ENCODE measurements around the gene LANCL3.

GRCh38 chrX:37640142-37640541 is 68.7 kb downstream of the LANCL3 start:
- TF ChIP-seq ZNF843 (tag by site-specific recombination; IDR thresholded peaks at IDR 0.05) (no peak), KLF16 (tag by site-specific recombination; IDR thresholded peaks at IDR 0.05) (no peak), ZNF146 (tag by site-specific recombination; IDR thresholded peaks at IDR 0.05) (no peak), ZNF274 (IDR thresholded peaks at IDR 0.05; ENCODE audit: low read length) (no peak), ZNF274 (tag by site-specific recombination; IDR thresholded peaks at IDR 0.05; ENCODE audit: borderline replicate concordance) (no peak)
- TF ChIP-seq, protein P1, sequence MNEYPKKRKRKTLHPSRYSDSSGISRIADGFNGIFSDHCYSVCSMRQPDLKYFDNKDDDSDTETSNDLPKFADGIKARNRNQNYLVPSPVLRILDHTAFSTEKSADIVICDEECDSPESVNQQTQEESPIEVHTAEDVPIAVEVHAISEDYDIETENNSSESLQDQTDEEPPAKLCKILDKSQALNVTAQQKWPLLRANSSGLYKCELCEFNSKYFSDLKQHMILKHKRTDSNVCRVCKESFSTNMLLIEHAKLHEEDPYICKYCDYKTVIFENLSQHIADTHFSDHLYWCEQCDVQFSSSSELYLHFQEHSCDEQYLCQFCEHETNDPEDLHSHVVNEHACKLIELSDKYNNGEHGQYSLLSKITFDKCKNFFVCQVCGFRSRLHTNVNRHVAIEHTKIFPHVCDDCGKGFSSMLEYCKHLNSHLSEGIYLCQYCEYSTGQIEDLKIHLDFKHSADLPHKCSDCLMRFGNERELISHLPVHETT (tag by site-specific recombination; IDR thresholded peaks at IDR 0.05), result no peak
- TF ChIP-seq, protein P2, sequence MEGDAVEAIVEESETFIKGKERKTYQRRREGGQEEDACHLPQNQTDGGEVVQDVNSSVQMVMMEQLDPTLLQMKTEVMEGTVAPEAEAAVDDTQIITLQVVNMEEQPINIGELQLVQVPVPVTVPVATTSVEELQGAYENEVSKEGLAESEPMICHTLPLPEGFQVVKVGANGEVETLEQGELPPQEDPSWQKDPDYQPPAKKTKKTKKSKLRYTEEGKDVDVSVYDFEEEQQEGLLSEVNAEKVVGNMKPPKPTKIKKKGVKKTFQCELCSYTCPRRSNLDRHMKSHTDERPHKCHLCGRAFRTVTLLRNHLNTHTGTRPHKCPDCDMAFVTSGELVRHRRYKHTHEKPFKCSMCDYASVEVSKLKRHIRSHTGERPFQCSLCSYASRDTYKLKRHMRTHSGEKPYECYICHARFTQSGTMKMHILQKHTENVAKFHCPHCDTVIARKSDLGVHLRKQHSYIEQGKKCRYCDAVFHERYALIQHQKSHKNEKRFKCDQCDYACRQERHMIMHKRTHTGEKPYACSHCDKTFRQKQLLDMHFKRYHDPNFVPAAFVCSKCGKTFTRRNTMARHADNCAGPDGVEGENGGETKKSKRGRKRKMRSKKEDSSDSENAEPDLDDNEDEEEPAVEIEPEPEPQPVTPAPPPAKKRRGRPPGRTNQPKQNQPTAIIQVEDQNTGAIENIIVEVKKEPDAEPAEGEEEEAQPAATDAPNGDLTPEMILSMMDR (tag by site-specific recombination; IDR thresholded peaks at IDR 0.05), result no peak
- TF ChIP-seq, protein P3, sequence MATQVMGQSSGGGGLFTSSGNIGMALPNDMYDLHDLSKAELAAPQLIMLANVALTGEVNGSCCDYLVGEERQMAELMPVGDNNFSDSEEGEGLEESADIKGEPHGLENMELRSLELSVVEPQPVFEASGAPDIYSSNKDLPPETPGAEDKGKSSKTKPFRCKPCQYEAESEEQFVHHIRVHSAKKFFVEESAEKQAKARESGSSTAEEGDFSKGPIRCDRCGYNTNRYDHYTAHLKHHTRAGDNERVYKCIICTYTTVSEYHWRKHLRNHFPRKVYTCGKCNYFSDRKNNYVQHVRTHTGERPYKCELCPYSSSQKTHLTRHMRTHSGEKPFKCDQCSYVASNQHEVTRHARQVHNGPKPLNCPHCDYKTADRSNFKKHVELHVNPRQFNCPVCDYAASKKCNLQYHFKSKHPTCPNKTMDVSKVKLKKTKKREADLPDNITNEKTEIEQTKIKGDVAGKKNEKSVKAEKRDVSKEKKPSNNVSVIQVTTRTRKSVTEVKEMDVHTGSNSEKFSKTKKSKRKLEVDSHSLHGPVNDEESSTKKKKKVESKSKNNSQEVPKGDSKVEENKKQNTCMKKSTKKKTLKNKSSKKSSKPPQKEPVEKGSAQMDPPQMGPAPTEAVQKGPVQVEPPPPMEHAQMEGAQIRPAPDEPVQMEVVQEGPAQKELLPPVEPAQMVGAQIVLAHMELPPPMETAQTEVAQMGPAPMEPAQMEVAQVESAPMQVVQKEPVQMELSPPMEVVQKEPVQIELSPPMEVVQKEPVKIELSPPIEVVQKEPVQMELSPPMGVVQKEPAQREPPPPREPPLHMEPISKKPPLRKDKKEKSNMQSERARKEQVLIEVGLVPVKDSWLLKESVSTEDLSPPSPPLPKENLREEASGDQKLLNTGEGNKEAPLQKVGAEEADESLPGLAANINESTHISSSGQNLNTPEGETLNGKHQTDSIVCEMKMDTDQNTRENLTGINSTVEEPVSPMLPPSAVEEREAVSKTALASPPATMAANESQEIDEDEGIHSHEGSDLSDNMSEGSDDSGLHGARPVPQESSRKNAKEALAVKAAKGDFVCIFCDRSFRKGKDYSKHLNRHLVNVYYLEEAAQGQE (tag by site-specific recombination; IDR thresholded peaks at IDR 0.05), result no peak

Data from HEK293 (cell line).